ENCODE results near the gene PNPLA7. TPM values are rescaled to one million over a fixed set of nuclear protein-coding genes. Genes with fewer than 3 reads are reported as not detected.

The PNPLA7 gene
- total and polyA plus RNA-seq, 7 donors = 1.8 to 12.2 (median 8.2) TPM

DNA sequence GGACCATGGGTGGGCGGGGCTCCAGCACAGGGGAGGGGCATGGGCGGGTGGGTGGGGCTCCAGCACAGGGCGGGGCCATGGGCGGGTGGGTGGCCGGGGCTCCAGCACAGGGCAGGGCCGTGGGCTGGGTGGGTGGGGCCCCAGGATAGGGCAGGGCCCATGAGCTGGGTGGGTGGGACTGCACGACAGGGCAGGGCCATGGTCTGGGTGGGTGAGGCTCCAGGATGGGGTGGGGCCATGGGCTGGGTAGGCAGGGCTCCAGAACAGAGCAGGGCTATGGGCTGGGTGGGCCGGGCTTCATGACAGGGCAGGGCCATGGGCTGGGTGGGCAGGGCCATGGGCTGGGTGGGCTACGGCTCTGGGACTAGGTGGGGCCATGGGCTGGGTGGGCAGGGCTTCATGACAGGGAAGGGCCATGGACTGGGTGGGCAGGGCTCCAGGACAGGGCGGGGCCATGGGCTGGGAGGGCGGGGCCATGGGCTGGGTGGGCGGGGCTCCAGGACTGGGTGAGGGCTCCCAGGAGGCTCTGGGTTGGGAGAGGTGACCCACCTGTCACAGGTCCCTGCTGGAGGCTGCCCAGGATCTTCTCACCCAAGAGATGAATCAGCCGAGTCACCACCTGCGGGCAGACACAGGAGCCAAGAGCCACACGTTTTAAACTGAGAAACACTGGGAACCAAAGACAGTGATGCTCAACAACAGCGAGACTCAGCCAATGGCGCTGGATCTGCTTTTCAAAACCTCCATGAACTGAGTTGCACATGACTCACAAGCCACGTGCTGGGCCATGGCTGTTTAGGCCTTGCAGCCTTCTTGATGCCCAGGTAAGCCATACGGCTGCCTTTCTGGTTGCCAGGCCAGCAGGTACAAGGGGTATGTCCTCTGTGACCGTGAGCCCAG is 57.5 kb downstream of the PNPLA7 start:
- H3K27ac ChIP-seq = no peak overlapping the region
- WGBS, 2 donors = 63 to 84% methylated on average over 20 of the region's 20 CpGs
- no peaks in the 10 kb centered on the region for H3K9me3 ChIP-seq
- no peak for DNase-seq
- intact Hi-C loops (cut with DNase I) = no loop called here
- H3K4me1 ChIP-seq = no peaks in the 10 kb centered on the region
- H3K4me3 ChIP-seq = no peak overlapping the region
- H3K36me3 ChIP-seq = peaks cover 0 to 16% (median 0%) of the 10 kb centered on the region in 4 donors
- H3K27me3 ChIP-seq = no peaks in the 10 kb centered on the region
- TF ChIP-seq CTCF (IDR thresholded peaks at IDR 0.05) = no peak
- no peak for TF ChIP-seq EP300 (IDR thresholded peaks at IDR 0.05)
- no peak for TF ChIP-seq POLR2A (IDR thresholded peaks at IDR 0.05)
- no peak for TF ChIP-seq POLR2AphosphoS5 (IDR thresholded peaks at IDR 0.05)

- Histone ChIP-seq H3K4me3 (no peak overlapping the region), H3K36me3 (peaks cover 0 to 7% (median 0%) of the 10 kb centered on the region in 4 donors), H3K4me1 (no peaks in the 10 kb centered on the region), H3K27me3 (no peaks in the 10 kb centered on the region), H3K9me3 (no peaks in the 10 kb centered on the region), H3K27ac (no peak overlapping the region)
- WGBS, 2 donors = 94 to 95% methylated on average over 13 of the region's 13 CpGs
- no peak for DNase-seq
- intact Hi-C loops (cut with DNase I) = no loop called here
- TF ChIP-seq EP300 (IDR thresholded peaks at IDR 0.05) = no peak
- no peak for TF ChIP-seq POLR2A (IDR thresholded peaks at IDR 0.05)
- TF ChIP-seq CTCF (IDR thresholded peaks at IDR 0.05) = no peak
- no peak for TF ChIP-seq POLR2AphosphoS5 (IDR thresholded peaks at IDR 0.05)
These were observed 58.3 kb downstream of the PNPLA7 start for GRCh38 chr9:137491735-137492432.

GRCh38 chr9:137490532-137491186 is 59.5 kb downstream of the PNPLA7 start:
- Histone ChIP-seq H3K27ac (no peak overlapping the region), H3K36me3 (peaks cover 0 to 5% (median 0%) of the 10 kb centered on the region in 4 donors), H3K9me3 (no peaks in the 10 kb centered on the region), H3K4me3 (no peak overlapping the region), H3K4me1 (no peaks in the 10 kb centered on the region), H3K27me3 (no peaks in the 10 kb centered on the region)
- TF ChIP-seq POLR2AphosphoS5 (IDR thresholded peaks at IDR 0.05) (no peak), POLR2A (IDR thresholded peaks at IDR 0.05) (no peak), EP300 (IDR thresholded peaks at IDR 0.05) (no peak), CTCF (IDR thresholded peaks at IDR 0.05) (no peak)
- WGBS, 2 donors = 89 to 94% methylated on average over 9 of the region's 9 CpGs
- DNase-seq = no peak
- intact Hi-C loops (cut with DNase I) = no loop called here

DNA sequence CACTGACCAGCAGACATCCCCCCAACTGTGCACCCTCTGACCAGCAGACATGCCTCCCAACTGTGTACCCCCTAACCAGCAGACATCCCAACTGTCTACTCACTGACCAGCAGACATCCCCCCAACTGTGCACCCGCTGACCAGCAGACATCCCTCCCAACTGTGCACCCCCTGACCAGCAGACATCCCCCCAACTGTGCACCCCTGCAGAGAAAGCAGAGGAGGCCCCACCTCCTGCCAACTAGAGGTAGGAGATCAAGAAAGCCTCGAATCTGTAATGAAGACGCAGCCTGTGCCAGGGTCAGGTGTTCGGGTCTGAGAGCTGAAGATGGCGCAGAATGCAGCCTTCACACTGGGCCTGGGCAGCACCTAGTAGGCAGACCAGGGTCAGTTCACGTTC is 61.3 kb downstream of the PNPLA7 start:
- no peak for TF ChIP-seq CTCF (IDR thresholded peaks at IDR 0.05)
- TF ChIP-seq EP300 (IDR thresholded peaks at IDR 0.05) = no peak
- TF ChIP-seq POLR2AphosphoS5 (IDR thresholded peaks at IDR 0.05) = no peak
- no peak for TF ChIP-seq POLR2A (IDR thresholded peaks at IDR 0.05)
- 93% methylated on average over 6 of the region's 6 CpGs for WGBS, 2 donors
- no peaks in the 10 kb centered on the region for H3K9me3 ChIP-seq
- no peak overlapping the region for H3K4me3 ChIP-seq
- H3K36me3 ChIP-seq = peaks cover 0 to 5% (median 0%) of the 10 kb centered on the region in 4 donors
- DNase-seq = no peak
- no peak overlapping the region for H3K27ac ChIP-seq
- no peaks in the 10 kb centered on the region for H3K27me3 ChIP-seq
- intact Hi-C loops (cut with DNase I) = no loop called here
- no peaks in the 10 kb centered on the region for H3K4me1 ChIP-seq
